ENCODE measurements around the gene GREB1. TPM values are rescaled to one million over a fixed set of nuclear protein-coding genes. Genes with fewer than 3 reads are reported as not detected.

GREB1 gene
- total RNA-seq, 2 experiments from 2014 or later, result 0.38 to 0.42 TPM

GRCh38 chr2:11559066-11559785, 25.4 kb downstream of the GREB1 start:
- intact Hi-C loops (cut with micrococcal nuclease), result no loop called here
- H3K27me3 Mint-ChIP-seq (ENCODE audit: low read depth), result peaks cover 32% of the 10 kb centered on the region
- no peak for DNase-seq
- H3K27ac Mint-ChIP-seq, result no peak overlapping the region
- H3K4me1 Mint-ChIP-seq (ENCODE audit: low read depth), result no peaks in the 10 kb centered on the region
- no peak overlapping the region for H3K4me3 Mint-ChIP-seq
- H3K9me3 Mint-ChIP-seq, result no peaks in the 10 kb centered on the region
- no peaks in the 10 kb centered on the region for H3K36me3 Mint-ChIP-seq (ENCODE audit: low read depth)
- CTCF ChIA-PET, result no interaction called here

- Mint-ChIP-seq H3K27ac (no peak overlapping the region), H3K27me3 (ENCODE audit: low read depth) (peaks cover 28% of the 10 kb centered on the region), H3K36me3 (ENCODE audit: low read depth) (no peaks in the 10 kb centered on the region), H3K9me3 (no peaks in the 10 kb centered on the region), H3K4me3 (no peak overlapping the region), H3K4me1 (ENCODE audit: low read depth) (no peaks in the 10 kb centered on the region)
- intact Hi-C loops (cut with micrococcal nuclease), result no loop called here
- no peak for DNase-seq
- CTCF ChIA-PET, result no interaction called here
These were observed 25.9 kb downstream of the GREB1 start for GRCh38 chr2:11559786-11560155.

- Mint-ChIP-seq H3K27me3 (ENCODE audit: low read depth) (peaks cover 20% of the 10 kb centered on the region), H3K4me3 (no peak overlapping the region), H3K27ac (no peak overlapping the region), H3K9me3 (no peaks in the 10 kb centered on the region), H3K36me3 (ENCODE audit: low read depth) (no peaks in the 10 kb centered on the region), H3K4me1 (ENCODE audit: low read depth) (no peaks in the 10 kb centered on the region)
- CTCF ChIA-PET, result interaction anchor here (1.2 kb wide), 1 partner anchor 22 kb away, joined by 4 read pairs; no protein-coding TSS in a partner anchor
- no peak for DNase-seq
- intact Hi-C loops (cut with micrococcal nuclease), result no loop called here
These were observed 27.0 kb downstream of the GREB1 start for GRCh38 chr2:11560806-11561205.

- DNase-seq, result no peak
- peaks cover 14% of the 10 kb centered on the region for H3K27me3 Mint-ChIP-seq (ENCODE audit: low read depth)
- no peaks in the 10 kb centered on the region for H3K36me3 Mint-ChIP-seq (ENCODE audit: low read depth)
- no peak overlapping the region for H3K4me3 Mint-ChIP-seq
- no peaks in the 10 kb centered on the region for H3K4me1 Mint-ChIP-seq (ENCODE audit: low read depth)
- no peaks in the 10 kb centered on the region for H3K9me3 Mint-ChIP-seq
- H3K27ac Mint-ChIP-seq, result no peak overlapping the region
- CTCF ChIA-PET, result no interaction called here
- intact Hi-C loops (cut with micrococcal nuclease), result no loop called here
These were observed 28.2 kb downstream of the GREB1 start for GRCh38 chr2:11562011-11562410.

GRCh38 chr2:11562476-11562875, 28.6 kb downstream of the GREB1 start:
- Mint-ChIP-seq H3K27me3 (ENCODE audit: low read depth) (peaks cover 9% of the 10 kb centered on the region), H3K4me1 (ENCODE audit: low read depth) (no peaks in the 10 kb centered on the region), H3K4me3 (no peak overlapping the region), H3K9me3 (no peaks in the 10 kb centered on the region), H3K36me3 (ENCODE audit: low read depth) (no peaks in the 10 kb centered on the region), H3K27ac (no peak overlapping the region)
- intact Hi-C loops (cut with micrococcal nuclease), result no loop called here
- CTCF ChIA-PET, result no interaction called here
- no peak for DNase-seq

GRCh38 chr2:11563784-11564666, 30.2 kb downstream of the GREB1 start:
- Mint-ChIP-seq H3K36me3 (ENCODE audit: low read depth) (no peaks in the 10 kb centered on the region), H3K9me3 (no peaks in the 10 kb centered on the region), H3K27me3 (ENCODE audit: low read depth) (peaks cover 8% of the 10 kb centered on the region), H3K4me1 (ENCODE audit: low read depth) (no peaks in the 10 kb centered on the region), H3K4me3 (no peak overlapping the region), H3K27ac (no peak overlapping the region)
- DNase-seq, result no peak
- CTCF ChIA-PET, result interaction anchor here (0.5 kb wide), 1 partner anchor 36 kb away, joined by 3 read pairs; no protein-coding TSS in a partner anchor
- intact Hi-C loops (cut with micrococcal nuclease), result no loop called here

GRCh38 chr2:11564816-11565567, 31.1 kb downstream of the GREB1 start:
- Mint-ChIP-seq H3K27me3 (ENCODE audit: low read depth) (peaks cover 5% of the 10 kb centered on the region), H3K27ac (no peak overlapping the region), H3K4me3 (no peak overlapping the region), H3K36me3 (ENCODE audit: low read depth) (no peaks in the 10 kb centered on the region), H3K4me1 (ENCODE audit: low read depth) (no peaks in the 10 kb centered on the region), H3K9me3 (no peaks in the 10 kb centered on the region)
- DNase-seq, result no peak
- intact Hi-C loops (cut with micrococcal nuclease), result no loop called here
- CTCF ChIA-PET, result interaction anchor here (0.6 to 1.1 kb wide), 2 partner anchors 34 to 87 kb away, joined by 3 to 5 read pairs; no protein-coding TSS in a partner anchor

- Mint-ChIP-seq H3K4me1 (ENCODE audit: low read depth) (no peaks in the 10 kb centered on the region), H3K27ac (no peak overlapping the region), H3K27me3 (ENCODE audit: low read depth) (no peaks in the 10 kb centered on the region), H3K9me3 (no peaks in the 10 kb centered on the region), H3K36me3 (ENCODE audit: low read depth) (no peaks in the 10 kb centered on the region), H3K4me3 (no peak overlapping the region)
- no peak for DNase-seq
- CTCF ChIA-PET, result no interaction called here
- intact Hi-C loops (cut with micrococcal nuclease), result no loop called here
These were observed 32.5 kb downstream of the GREB1 start for GRCh38 chr2:11566383-11566782.

- no peaks in the 10 kb centered on the region for H3K36me3 Mint-ChIP-seq (ENCODE audit: low read depth)
- CTCF ChIA-PET, result interaction anchor here (1.0 kb wide), 1 partner anchor 14 kb away, joined by 4 read pairs; no protein-coding TSS in a partner anchor
- no peak overlapping the region for H3K27ac Mint-ChIP-seq
- H3K27me3 Mint-ChIP-seq (ENCODE audit: low read depth), result no peaks in the 10 kb centered on the region
- no peak for DNase-seq
- no peaks in the 10 kb centered on the region for H3K4me1 Mint-ChIP-seq (ENCODE audit: low read depth)
- intact Hi-C loops (cut with micrococcal nuclease), result no loop called here
- no peaks in the 10 kb centered on the region for H3K9me3 Mint-ChIP-seq
- H3K4me3 Mint-ChIP-seq, result no peak overlapping the region
These were observed 33.8 kb downstream of the GREB1 start for GRCh38 chr2:11567631-11568031.

- intact Hi-C loops (cut with micrococcal nuclease), result no loop called here
- Mint-ChIP-seq H3K27me3 (ENCODE audit: low read depth) (no peaks in the 10 kb centered on the region), H3K9me3 (no peaks in the 10 kb centered on the region), H3K4me3 (no peak overlapping the region), H3K27ac (no peak overlapping the region), H3K4me1 (ENCODE audit: low read depth) (no peaks in the 10 kb centered on the region), H3K36me3 (ENCODE audit: low read depth) (no peaks in the 10 kb centered on the region)
- no peak for DNase-seq
- CTCF ChIA-PET, result interaction anchor here (1.0 kb wide), 1 partner anchor 14 kb away, joined by 5 read pairs; no protein-coding TSS in a partner anchor
These were observed 34.6 kb downstream of the GREB1 start for GRCh38 chr2:11568436-11568835.

- no peak overlapping the region for H3K27ac Mint-ChIP-seq
- H3K9me3 Mint-ChIP-seq, result no peaks in the 10 kb centered on the region
- CTCF ChIA-PET, result no interaction called here
- H3K27me3 Mint-ChIP-seq (ENCODE audit: low read depth), result no peaks in the 10 kb centered on the region
- DNase-seq, result no peak
- intact Hi-C loops (cut with micrococcal nuclease), result no loop called here
- no peak overlapping the region for H3K4me3 Mint-ChIP-seq
- H3K4me1 Mint-ChIP-seq (ENCODE audit: low read depth), result no peaks in the 10 kb centered on the region
- no peaks in the 10 kb centered on the region for H3K36me3 Mint-ChIP-seq (ENCODE audit: low read depth)
These were observed 35.8 kb downstream of the GREB1 start for GRCh38 chr2:11569636-11570035.

- no peak for DNase-seq
- CTCF ChIA-PET, result interaction anchor here (0.7 to 1.1 kb wide), 2 partner anchors 12 to 71 kb away, joined by 3 to 4 read pairs; no protein-coding TSS in a partner anchor
- no peak overlapping the region for H3K4me3 Mint-ChIP-seq
- intact Hi-C loops (cut with micrococcal nuclease), result no loop called here
- H3K4me1 Mint-ChIP-seq (ENCODE audit: low read depth), result no peaks in the 10 kb centered on the region
- H3K27ac Mint-ChIP-seq, result no peak overlapping the region
- H3K9me3 Mint-ChIP-seq, result no peaks in the 10 kb centered on the region
- H3K27me3 Mint-ChIP-seq (ENCODE audit: low read depth), result no peaks in the 10 kb centered on the region
- no peaks in the 10 kb centered on the region for H3K36me3 Mint-ChIP-seq (ENCODE audit: low read depth)
These were observed 37.3 kb downstream of the GREB1 start for GRCh38 chr2:11571170-11571569.

Data from activated naive CD4-positive, alpha-beta T cell treated with anti-CD3 and anti-CD28 coated beads for 36 hours (primary cell).